Measurements from ENCODE around the gene MATN4.

The MATN4 gene

GRCh38 chr20:45317826-45318225, 9.7 kb upstream of the MATN4 start:
- no peak overlapping the region for H3K27ac ChIP-seq
- TF ChIP-seq CTCF (conservative IDR thresholded peaks at IDR 0.05): no peak

DNA sequence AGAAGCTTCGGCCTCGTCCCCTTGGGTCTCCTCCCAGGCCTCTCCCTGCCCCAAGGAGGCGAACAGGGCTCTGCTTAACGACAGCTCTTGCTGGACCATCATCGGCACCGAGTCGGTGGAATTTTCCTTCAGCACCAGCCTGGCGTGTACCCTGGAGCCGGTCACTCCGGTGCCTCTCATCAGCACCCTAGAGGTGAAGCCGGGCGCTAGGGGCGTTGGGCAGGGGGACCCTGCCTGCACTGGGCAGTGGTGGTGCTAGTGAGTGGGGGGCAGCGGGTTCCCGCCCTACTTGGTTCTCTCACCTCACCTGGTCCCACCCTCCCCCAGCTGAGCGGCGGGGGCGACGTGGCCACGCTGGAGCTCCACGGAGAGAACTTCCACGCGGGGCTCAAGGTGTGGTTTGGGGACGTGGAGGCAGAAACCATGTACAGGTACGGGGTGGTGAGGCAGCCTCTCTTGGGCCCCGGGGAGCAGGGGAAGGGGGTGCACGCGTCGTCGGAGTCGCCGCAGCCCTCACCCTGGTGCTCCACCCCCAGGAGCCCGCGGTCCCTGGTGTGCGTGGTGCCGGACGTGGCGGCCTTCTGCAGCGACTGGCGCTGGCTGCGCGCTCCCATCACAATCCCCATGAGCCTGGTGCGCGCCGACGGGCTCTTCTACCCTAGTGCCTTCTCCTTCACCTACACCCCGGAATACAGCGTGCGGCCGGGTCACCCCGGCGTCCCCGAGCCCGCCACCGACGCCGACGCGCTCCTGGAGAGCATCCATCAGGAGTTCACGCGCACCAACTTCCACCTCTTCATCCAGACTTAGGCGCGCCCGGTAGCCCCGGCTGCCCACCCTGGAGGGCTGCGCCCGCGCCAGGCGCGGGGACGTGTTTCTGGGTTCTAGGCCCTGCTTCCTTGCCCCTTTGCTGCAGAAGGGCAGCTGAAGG, 8.3 kb upstream of the MATN4 start:
- no peak for TF ChIP-seq CTCF (conservative IDR thresholded peaks at IDR 0.05)
- no peak overlapping the region for H3K27ac ChIP-seq

GRCh38 chr20:45315672-45316071, 7.6 kb upstream of the MATN4 start:
- H3K27ac ChIP-seq: no peak overlapping the region
- no peak for TF ChIP-seq CTCF (conservative IDR thresholded peaks at IDR 0.05)

DNA sequence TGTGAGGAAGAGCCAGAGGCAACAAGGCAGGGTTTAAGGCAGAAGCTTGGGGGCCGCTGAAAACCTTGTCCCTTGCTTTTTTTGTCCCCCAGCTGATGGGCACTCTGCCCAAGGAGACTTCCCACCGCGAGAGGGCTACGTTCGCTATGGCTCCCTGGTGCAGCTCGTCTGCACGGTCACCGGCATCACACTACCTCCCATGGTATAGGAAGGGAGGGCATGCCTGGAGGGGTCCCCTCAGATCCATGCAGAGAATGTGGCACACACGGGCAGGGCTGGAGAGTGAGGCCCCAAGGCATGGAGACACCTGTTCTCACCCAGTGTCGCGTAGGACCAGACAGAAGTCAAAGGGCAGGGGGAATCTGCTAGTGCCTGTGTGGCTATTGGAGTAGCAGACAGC, 5.8 kb upstream of the MATN4 start:
- no peak overlapping the region for H3K27ac ChIP-seq
- no peak for TF ChIP-seq CTCF (conservative IDR thresholded peaks at IDR 0.05)

- no peak overlapping the region for H3K27ac ChIP-seq
- TF ChIP-seq CTCF (conservative IDR thresholded peaks at IDR 0.05): no peak
These were observed 5.1 kb upstream of the MATN4 start for GRCh38 chr20:45313065-45313695.

GRCh38 chr20:45312241-45312640, 4.1 kb upstream of the MATN4 start:
- H3K27ac ChIP-seq: no peak overlapping the region
- no peak for TF ChIP-seq CTCF (conservative IDR thresholded peaks at IDR 0.05)

DNA sequence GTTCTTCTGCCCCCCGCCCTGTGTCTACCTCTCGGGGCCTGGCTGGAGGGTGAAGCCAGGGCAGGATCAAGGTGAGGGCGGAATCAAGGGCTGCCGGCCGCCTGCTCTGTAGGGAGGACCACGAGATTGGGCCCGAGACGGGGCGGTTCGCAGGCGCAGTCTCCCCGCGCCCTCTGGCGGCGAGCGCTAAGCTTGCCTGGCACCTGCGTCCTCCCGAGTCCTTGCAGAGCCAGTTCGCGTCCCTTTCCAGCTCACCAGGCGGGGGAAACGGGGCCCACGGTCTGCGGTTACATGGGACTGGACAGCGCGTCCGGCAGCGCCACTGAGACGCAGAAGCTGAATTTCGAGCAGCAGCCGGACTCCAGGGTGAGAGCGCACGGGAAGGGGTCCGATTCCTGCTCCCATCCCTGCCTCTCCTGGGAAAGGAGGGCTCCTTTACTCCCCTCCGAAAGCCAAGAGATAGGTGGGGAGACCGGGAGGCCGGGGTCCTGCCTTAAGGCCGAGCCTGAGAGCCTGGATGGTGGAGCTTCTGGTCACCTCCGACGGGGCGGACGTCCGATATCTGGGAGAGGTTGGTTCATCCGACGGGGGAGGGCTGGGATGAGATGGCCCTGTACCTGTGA, 3.6 kb upstream of the MATN4 start:
- peak; percentile 95 for TF ChIP-seq CTCF (conservative IDR thresholded peaks at IDR 0.05)
- no peak overlapping the region for H3K27ac ChIP-seq

Data from VCaP (cell line).